C4-2B (cell line): ENCODE data around the gene ESPN.

ENCODE experiments used
- H3K27ac ChIP-seq: fragments of 450-650 bp; 2 replicates; pipeline ENCODE4 v1.5.1; 2017
- ZFX ChIP-seq: fragments of 450-650 bp; IDR thresholded peaks from 2 replicates; pipeline ENCODE4 v1.6.1; 2017
- TF ChIP-seq, protein P1 (sequence below): fragments of 450-650 bp; conservative IDR thresholded peaks from 2 replicates; pipeline ENCODE4 v1.5.1; 2017; ENCODE audit warnings: mild to moderate bottlenecking

ESPN gene

DNA sequence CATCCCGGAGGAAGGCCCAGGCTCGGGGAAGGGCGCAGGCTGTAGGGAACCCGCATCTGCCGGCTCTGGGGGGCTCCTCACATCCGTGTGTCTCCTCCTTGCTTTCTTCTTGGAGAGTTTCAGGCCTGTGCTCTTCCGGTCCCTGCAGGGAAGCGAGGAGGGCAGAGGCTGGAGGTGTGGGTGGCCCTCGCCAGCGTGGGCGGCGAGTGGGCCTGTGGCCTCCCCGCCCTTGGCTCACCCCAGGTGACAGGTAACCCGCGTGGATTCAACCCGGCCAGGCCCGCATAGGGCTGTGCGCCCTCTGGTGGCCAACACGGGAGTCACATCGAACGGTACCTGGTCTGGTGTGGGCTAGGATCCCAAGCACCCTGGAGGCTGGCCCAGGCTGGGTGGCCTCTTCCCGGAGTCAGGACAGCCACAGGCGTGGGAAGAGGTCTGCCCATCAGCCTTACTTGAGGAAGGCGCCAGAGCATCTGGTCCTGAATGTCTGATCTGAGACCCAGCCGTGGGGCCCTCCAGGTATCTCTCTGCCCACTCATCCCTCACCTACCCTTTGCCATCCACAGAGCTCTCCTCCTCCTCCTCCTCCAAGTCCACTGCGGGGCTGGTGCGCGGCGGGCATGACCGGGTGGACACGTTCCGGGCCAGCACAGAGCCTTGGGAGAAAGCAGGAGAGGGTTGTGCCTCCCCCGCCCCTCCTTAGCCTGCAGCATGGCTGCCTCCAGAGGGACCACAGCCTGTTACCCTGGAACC lies 51.0 kb downstream of the ESPN start:
- H3K27ac ChIP-seq, result no peak overlapping the region
- TF ChIP-seq, protein P1, sequence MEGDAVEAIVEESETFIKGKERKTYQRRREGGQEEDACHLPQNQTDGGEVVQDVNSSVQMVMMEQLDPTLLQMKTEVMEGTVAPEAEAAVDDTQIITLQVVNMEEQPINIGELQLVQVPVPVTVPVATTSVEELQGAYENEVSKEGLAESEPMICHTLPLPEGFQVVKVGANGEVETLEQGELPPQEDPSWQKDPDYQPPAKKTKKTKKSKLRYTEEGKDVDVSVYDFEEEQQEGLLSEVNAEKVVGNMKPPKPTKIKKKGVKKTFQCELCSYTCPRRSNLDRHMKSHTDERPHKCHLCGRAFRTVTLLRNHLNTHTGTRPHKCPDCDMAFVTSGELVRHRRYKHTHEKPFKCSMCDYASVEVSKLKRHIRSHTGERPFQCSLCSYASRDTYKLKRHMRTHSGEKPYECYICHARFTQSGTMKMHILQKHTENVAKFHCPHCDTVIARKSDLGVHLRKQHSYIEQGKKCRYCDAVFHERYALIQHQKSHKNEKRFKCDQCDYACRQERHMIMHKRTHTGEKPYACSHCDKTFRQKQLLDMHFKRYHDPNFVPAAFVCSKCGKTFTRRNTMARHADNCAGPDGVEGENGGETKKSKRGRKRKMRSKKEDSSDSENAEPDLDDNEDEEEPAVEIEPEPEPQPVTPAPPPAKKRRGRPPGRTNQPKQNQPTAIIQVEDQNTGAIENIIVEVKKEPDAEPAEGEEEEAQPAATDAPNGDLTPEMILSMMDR, result peak; percentile 99
- TF ChIP-seq ZFX, result no peak

DNA sequence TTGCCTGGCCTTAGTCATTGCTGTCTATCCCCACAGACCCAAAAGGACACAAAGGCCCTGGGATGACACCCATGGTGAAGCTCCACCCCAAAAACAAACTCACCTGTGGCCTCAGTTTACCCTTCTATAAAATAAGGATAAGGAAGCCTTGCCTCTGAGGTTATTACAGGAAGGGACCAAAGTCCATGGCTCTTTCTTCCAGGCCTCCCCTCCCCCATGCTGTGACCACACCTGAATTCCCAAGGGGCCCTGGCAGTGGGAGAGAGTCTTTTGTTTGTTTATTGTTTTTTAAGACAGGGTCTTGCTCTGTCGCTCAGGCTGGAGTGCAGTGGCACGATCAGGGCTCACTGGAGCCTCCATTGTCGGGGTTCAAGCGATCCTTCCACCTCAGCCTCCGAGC lies 51.9 kb downstream of the ESPN start:
- H3K27ac ChIP-seq, result no peak overlapping the region
- TF ChIP-seq, protein P1, result no peak
- TF ChIP-seq ZFX, result no peak

DNA sequence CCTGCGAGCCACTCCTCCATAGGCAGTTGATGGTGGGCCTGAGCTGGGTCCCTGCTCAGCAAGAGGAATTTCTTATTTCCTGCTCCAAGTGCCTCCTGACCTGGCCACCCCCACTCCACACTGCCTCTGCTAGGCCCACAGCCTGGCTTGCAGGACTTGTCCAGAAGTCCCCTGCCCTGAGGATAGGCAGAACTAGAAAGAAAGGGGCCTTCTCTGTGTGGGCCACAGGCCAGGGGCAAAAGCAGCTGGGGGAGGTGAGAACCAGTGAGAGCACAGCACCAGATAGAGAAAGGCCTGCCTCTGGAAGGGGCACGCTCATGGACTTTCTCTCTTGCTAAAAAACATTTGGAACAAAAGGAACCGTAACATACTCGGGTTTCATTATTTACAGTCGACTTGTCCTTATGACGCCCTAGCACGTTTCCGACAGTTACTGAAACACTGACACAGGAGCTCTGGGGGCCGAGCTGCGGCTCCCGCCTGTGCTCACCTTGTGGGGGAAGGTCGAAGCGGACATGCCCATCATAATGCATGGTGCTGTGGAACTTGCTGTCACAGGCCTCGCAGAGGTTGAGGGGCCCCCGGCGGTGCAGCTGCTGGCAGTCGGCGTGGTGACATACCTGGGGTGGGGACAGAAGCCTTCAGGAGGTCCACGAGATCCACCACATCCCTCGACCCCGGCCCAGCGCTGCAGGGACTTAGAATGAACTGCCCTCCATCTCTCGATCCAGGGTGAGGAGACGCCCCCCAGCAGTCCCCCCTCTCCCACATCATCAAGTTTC lies 52.7 kb downstream of the ESPN start:
- TF ChIP-seq, protein P1, result no peak
- TF ChIP-seq ZFX, result no peak
- no peak overlapping the region for H3K27ac ChIP-seq

DNA sequence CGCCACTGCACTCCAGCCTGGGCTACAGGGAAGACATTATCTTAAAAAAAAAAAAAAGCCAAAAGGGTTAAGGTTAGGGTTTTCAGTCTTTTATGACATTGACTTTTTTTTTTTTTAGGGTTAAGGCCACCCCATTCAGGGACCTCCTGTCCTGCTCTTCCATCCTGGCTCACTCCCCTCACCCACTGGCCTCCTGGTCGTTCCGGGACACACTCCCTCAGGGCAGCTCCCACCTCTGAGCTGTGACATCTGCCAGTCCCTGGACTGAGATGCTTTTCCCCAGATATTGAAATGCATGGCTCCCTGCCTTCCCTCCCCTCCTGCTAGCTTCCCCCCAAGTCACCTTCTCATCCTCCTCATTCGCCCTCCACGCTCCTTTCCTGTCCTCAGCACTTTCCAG lies 57.2 kb downstream of the ESPN start:
- H3K27ac ChIP-seq, result no peak overlapping the region
- no peak for TF ChIP-seq ZFX

DNA sequence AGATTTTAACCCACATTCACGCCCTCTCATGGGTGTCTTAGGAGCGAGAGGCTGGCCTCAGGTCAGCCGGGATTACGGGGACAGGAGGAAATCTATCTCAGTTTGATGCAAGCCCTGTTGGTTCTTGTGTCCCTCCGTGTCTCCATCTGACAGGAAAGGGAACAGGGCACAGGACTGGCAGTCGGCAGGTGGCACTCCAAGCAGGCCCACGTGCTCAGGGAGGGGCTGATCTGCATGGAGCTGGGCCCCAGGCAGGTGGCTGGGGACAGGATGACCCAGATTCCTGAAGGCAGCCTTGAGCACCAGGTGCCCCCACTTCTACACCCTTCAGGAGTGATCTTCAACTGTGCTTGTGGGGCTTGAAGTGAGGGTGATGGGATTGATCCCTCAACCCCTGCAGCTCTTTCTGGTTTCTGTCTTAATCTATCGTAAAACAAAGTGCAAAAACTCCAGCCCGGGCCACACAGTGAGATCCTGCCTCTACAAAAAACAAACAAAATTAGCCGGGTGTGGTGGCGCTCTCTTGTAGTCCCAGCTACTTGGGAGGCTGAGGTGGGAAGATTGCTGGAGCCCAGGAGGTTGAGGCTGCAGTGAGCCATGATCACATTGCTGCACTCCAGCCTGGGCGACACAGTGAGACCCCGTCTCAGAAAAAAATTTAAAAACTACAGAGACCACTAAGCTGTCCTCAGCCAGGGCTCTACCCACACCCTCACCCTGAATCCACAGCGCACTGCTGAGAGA lies 58.6 kb downstream of the ESPN start:
- H3K27ac ChIP-seq, result no peak overlapping the region
- TF ChIP-seq ZFX, result no peak
- TF ChIP-seq, protein P1, result 0 out of 2 replicates have a peak, but pooled peaks have one; percentile 19

DNA sequence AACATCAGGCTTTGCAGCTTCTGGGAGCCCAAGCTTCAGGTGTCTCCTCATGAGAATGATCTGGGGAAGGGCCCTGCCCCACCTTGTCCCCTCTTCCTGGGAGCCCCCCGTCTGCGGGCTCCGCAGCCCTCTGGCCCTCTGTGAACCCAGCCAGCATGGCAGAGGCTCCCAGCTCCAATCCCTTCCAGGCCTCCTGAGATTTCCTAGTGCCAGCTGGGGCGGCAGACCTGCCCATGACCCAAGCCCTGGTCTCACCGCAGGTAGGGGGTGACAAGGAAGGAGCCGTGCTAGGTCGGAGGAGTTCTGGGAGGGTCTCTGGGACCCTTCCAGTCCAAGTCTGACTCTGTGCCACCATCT lies 59.2 kb downstream of the ESPN start:
- TF ChIP-seq, protein P1, result no peak
- TF ChIP-seq ZFX, result no peak
- no peak overlapping the region for H3K27ac ChIP-seq

DNA sequence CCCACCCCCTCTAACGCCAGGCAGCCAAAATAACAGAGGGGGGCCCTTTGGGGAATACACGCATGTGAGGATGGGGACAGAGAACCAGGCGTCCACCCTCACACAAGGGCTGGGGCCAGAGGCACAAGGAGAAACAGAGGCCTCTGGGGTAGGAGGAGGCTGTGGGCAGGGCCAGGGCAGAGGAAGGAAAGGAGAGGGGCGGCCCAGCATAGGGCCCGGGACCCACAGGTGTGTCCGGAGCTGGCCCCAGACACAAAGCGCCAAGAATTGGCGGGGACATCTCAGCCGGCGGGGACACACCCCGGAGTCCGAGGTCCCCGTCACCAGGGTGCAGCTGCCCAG lies 60.2 kb downstream of the ESPN start:
- H3K27ac ChIP-seq, result no peak overlapping the region
- no peak for TF ChIP-seq ZFX
- TF ChIP-seq, protein P1, result no peak
